Tibial nerve (tissue), 4 donors: ENCODE measurements around the gene FMO5. TPM values are rescaled to one million over a fixed set of nuclear protein-coding genes. Genes with fewer than 3 reads are reported as not detected.
"Not testable (repeated sequence)": the region's sequence is repeated elsewhere in the genome, so short reads cannot be mapped to it uniquely, and the experiment has no call there.

Experiments used
- DNase-seq, 2 donors: peaks; one replicate each; pipeline ENCODE4 v3.0.0-alpha.2; 2019; ENCODE audit warnings: low spot score in 2 of 2
- H3K27ac ChIP-seq, 4 donors: fragments of 200-600 bp; sonication (generic) in 3 of 4; one replicate each; pipeline ENCODE4 v1.5.1; 2017 to 2019; ENCODE audit warnings: mild to moderate bottlenecking in 1 of 4
- H3K27me3 ChIP-seq, 2 donors: fragments of 200-600 bp; sonication (generic) in 1 of 2; one replicate each; pipeline versions ENCODE4 v1.5.1 to v1.6.0; 2017 to 2019
- H3K36me3 ChIP-seq, 3 donors: fragments of 200-600 bp; sonication (generic); one replicate each; pipeline ENCODE4 v1.5.1; 2018 to 2019
- H3K4me1 ChIP-seq, 4 donors: fragments of 200-600 bp; sonication (generic) in 3 of 4; one replicate each; pipeline ENCODE4 v1.5.1; 2017 to 2019
- H3K4me3 ChIP-seq, 4 donors: fragments of 200-600 bp; sonication (generic) in 3 of 4; one replicate each; pipeline ENCODE4 v1.5.1; 2017 to 2019; ENCODE audit warnings: mild to moderate bottlenecking in 1 of 4, moderate library complexity in 1 of 4
- H3K9me3 ChIP-seq, 4 donors: fragments of 200-600 bp; sonication (generic) in 3 of 4; one replicate each; pipeline ENCODE4 v1.5.1; 2017 to 2019
- CTCF ChIP-seq, 5 experiments: fragments of 200-600 bp in 3 of 5; fragments of 450-650 bp in 2 of 5; sonication (generic) in 3 of 5; IDR thresholded peaks; one replicate each; pipeline ENCODE4 v1.5.1; 2016 to 2019; ENCODE audit warnings: antibody characterized with exemption in 5 of 5, mild to moderate bottlenecking in 3 of 5, moderate library complexity in 2 of 5
- EP300 ChIP-seq, 2 donors: sonication (generic); formaldehyde crosslinking; IDR thresholded peaks; one replicate each; pipeline ENCODE4 v1.6.1; 2017; ENCODE audit warnings: antibody characterized with exemption in 2 of 2, mild to moderate bottlenecking in 1 of 2
- POLR2A ChIP-seq, 2 donors: fragments of 450-650 bp; IDR thresholded peaks; one replicate each; pipeline ENCODE4 v1.6.1; 2017; ENCODE audit warnings: antibody characterized with exemption in 2 of 2, mild to moderate bottlenecking in 2 of 2, moderate library complexity in 2 of 2
- WGBS, 2 donors: methylation state at CpG; one replicate each; pipeline ENCODE4 v1.1.5; 2018; 5-methylcytosine and 5-hydroxymethylcytosine counted together
- total RNA-seq, 4 donors: library from RNA; depleted of rRNA; stranded (reverse); fragments of >200 nt; gene quantifications; one replicate each; pipeline ENCODE4 v1.1.0, GENCODE V29; 2016

The FMO5 gene
- total RNA-seq, 4 donors from 2014 or later: 2.6 to 6.3 (median 3.0) TPM

GRCh38 chr1:147162093-147162492, 63.0 kb downstream of the FMO5 start:
- no peak for DNase-seq
- H3K4me3 ChIP-seq: no peak overlapping the region
- no peaks in the 10 kb centered on the region for H3K9me3 ChIP-seq
- TF ChIP-seq EP300 (IDR thresholded peaks at IDR 0.05) (no peak), POLR2A (IDR thresholded peaks at IDR 0.05) (no peak), CTCF (IDR thresholded peaks at IDR 0.05) (no peak)
- H3K4me1 ChIP-seq: peaks cover 0 to 5% (median 0%) of the 10 kb centered on the region in 4 donors
- H3K27me3 ChIP-seq: no peaks in the 10 kb centered on the region
- peaks cover 0 to 76% (median 8%) of the 10 kb centered on the region in 3 donors for H3K36me3 ChIP-seq
- no peak overlapping the region for H3K27ac ChIP-seq

- H3K4me1 ChIP-seq, DNase-seq, H3K9me3 ChIP-seq, H3K27me3 ChIP-seq, H3K27ac ChIP-seq, H3K4me3 ChIP-seq: not testable (repeated sequence)
- WGBS, 2 donors: 92 to 100% methylated on average over 2 of the region's 2 CpGs
- peaks cover 0 to 88% (median 8%) of the 10 kb centered on the region in 3 donors for H3K36me3 ChIP-seq
These were observed 68.0 kb downstream of the FMO5 start for GRCh38 chr1:147157116-147157515.

- Histone ChIP-seq H3K27ac (no peak overlapping the region), H3K4me3 (no peak overlapping the region), H3K9me3 (no peaks in the 10 kb centered on the region), H3K36me3 (peaks cover 0 to 85% (median 8%) of the 10 kb centered on the region in 3 donors), H3K27me3 (no peaks in the 10 kb centered on the region), H3K4me1 (no peaks in the 10 kb centered on the region)
- no peak for DNase-seq
- TF ChIP-seq CTCF (IDR thresholded peaks at IDR 0.05) (no peak), POLR2A (IDR thresholded peaks at IDR 0.05) (no peak)
- WGBS, 2 donors: 89 to 92% methylated on average over 3 of the region's 3 CpGs
These were observed 68.5 kb downstream of the FMO5 start for GRCh38 chr1:147156642-147157041.

GRCh38 chr1:147152772-147153171, 72.4 kb downstream of the FMO5 start:
- no peak for DNase-seq

GRCh38 chr1:147151244-147151643, 73.9 kb downstream of the FMO5 start:
- no peaks in the 10 kb centered on the region for H3K9me3 ChIP-seq
- H3K4me1 ChIP-seq: no peaks in the 10 kb centered on the region
- 100% methylated on average over 1 of the region's 1 CpG for WGBS, 2 donors
- DNase-seq: no peak
- no peak for TF ChIP-seq CTCF (IDR thresholded peaks at IDR 0.05)
- no peak for TF ChIP-seq EP300 (IDR thresholded peaks at IDR 0.05)
- no peak for TF ChIP-seq POLR2A (IDR thresholded peaks at IDR 0.05)
- peaks cover 0 to 32% (median 0%) of the 10 kb centered on the region in 3 donors for H3K36me3 ChIP-seq
- H3K27me3 ChIP-seq: no peaks in the 10 kb centered on the region
- no peak overlapping the region for H3K4me3 ChIP-seq
- no peak overlapping the region for H3K27ac ChIP-seq

More at GRCh38 chr1:147152772-147153171, 72.4 kb downstream of the FMO5 start:
- peaks cover 0 to 46% (median 0%) of the 10 kb centered on the region in 3 donors for H3K36me3 ChIP-seq
- 80 to 81% methylated on average over 3 of the region's 3 CpGs for WGBS, 2 donors
- no peak overlapping the region for H3K4me3 ChIP-seq
- no peaks in the 10 kb centered on the region for H3K4me1 ChIP-seq
- H3K9me3 ChIP-seq: no peaks in the 10 kb centered on the region
- H3K27ac ChIP-seq: no peak overlapping the region
- no peak for TF ChIP-seq CTCF (IDR thresholded peaks at IDR 0.05)
- no peak for TF ChIP-seq EP300 (IDR thresholded peaks at IDR 0.05)
- TF ChIP-seq POLR2A (IDR thresholded peaks at IDR 0.05): no peak
- no peaks in the 10 kb centered on the region for H3K27me3 ChIP-seq

GRCh38 chr1:147142886-147143285, 82.3 kb downstream of the FMO5 start:
- no peak overlapping the region for H3K4me3 ChIP-seq
- H3K9me3 ChIP-seq: peaks cover 0 to 5% (median 2%) of the 10 kb centered on the region in 4 donors
- no peak for DNase-seq
- no peak overlapping the region for H3K27ac ChIP-seq
- H3K27me3 ChIP-seq: no peaks in the 10 kb centered on the region
- H3K36me3 ChIP-seq: no peaks in the 10 kb centered on the region
- H3K4me1 ChIP-seq: no peaks in the 10 kb centered on the region
- WGBS, 2 donors: 59 to 70% methylated on average over 2 of the region's 2 CpGs
- no peak for TF ChIP-seq CTCF (IDR thresholded peaks at IDR 0.05)
- no peak for TF ChIP-seq POLR2A (IDR thresholded peaks at IDR 0.05)
- no peak for TF ChIP-seq EP300 (IDR thresholded peaks at IDR 0.05)
